Ovary (tissue), 3 donors: ENCODE measurements around the gene ZNF763.

Experiments
- EP300 ChIP-seq: sonication (generic); formaldehyde crosslinking; IDR thresholded peaks from one replicate; pipeline ENCODE4 v1.6.1; 2017; ENCODE audit warnings: antibody characterized with exemption
- POLR2A ChIP-seq: fragments of 450-650 bp; IDR thresholded peaks from one replicate; pipeline ENCODE4 v1.6.1; 2017; ENCODE audit warnings: antibody characterized with exemption, mild to moderate bottlenecking, moderate library complexity
- TF ChIP-seq, protein P1 (sequence below), 3 donors: fragments of 450-650 bp in 2 of 3; fragments of 200-600 bp in 1 of 3; IDR thresholded peaks; one replicate each; pipeline versions ENCODE4 v1.5.1 to v1.8.0; 2016 to 2022; ENCODE audit warnings: antibody characterized with exemption in 3 of 3, mild to moderate bottlenecking in 1 of 3
- donor health status: DM: no; HTN: no; CAD: no.

DNA sequence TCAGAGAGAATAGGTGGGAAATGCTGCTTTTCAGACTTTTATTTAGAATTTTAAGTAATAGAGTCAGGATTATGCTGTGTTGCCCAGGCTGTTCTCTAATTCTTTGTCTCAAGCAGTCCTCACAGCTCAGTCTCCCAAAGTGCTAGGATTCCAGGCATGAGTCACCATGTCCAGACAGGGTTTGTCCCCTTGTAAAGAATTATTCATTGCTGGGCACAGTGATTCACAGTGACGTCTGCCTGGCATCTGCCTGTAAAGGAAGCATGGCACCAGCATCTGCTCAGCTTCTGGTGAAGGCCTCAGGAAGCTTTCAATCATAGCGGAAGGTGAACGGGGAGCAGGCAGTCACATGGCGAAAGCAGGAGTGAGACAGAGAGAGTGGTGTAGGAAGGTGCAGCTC lies 17.7 kb downstream of the ZNF763 start:
- no peak for TF ChIP-seq POLR2A
- TF ChIP-seq, protein P1, sequence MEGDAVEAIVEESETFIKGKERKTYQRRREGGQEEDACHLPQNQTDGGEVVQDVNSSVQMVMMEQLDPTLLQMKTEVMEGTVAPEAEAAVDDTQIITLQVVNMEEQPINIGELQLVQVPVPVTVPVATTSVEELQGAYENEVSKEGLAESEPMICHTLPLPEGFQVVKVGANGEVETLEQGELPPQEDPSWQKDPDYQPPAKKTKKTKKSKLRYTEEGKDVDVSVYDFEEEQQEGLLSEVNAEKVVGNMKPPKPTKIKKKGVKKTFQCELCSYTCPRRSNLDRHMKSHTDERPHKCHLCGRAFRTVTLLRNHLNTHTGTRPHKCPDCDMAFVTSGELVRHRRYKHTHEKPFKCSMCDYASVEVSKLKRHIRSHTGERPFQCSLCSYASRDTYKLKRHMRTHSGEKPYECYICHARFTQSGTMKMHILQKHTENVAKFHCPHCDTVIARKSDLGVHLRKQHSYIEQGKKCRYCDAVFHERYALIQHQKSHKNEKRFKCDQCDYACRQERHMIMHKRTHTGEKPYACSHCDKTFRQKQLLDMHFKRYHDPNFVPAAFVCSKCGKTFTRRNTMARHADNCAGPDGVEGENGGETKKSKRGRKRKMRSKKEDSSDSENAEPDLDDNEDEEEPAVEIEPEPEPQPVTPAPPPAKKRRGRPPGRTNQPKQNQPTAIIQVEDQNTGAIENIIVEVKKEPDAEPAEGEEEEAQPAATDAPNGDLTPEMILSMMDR (IDR thresholded peaks at IDR 0.05): no peak
- no peak for TF ChIP-seq EP300
